A549 (cell line): ENCODE results near the gene SORCS2. TPM values are rescaled to one million over a fixed set of nuclear protein-coding genes. Genes with fewer than 3 reads are reported as not detected.

ENCODE experiments used
- ATAC-seq, 2 experiments: fragments of 200-7000 bp in 1 of 2; fragments of >200 bp in 1 of 2; cut with Nextera tagmentation in 1 of 2; cut with Tn5 transposase in 1 of 2; 3 replicates each; pipeline versions ENCODE4 v1.8.0 to v1.9.1; 2018 to 2020; ENCODE audit warnings: mild to moderate bottlenecking in 1 of 2, moderate library complexity in 1 of 2
- CTCF ChIA-PET: fragments of 300-600 bp; sonication (Branson Sonifier 250); formaldehyde crosslinking; extraction: SDS; loops from one replicate; lab custom pipeline; 2021; ENCODE audit warnings: antibody characterized with exemption, inconsistent platforms; lab: Yijun Ruan, JAX
- POLR2A ChIA-PET: fragments of 350-600 bp; formaldehyde crosslinking; extraction: SDS; loops from one replicate; lab custom pipeline; 2021; ENCODE audit warnings: antibody characterized with exemption, inconsistent platforms; lab: Yijun Ruan, JAX
- DNase-seq, 2 experiments: peaks; one replicate each; pipeline versions ENCODE4 v3.0.0 to v3.0.0-alpha.2; 2011 to 2016; ENCODE audit warnings: low read depth in 1 of 2, low spot score in 1 of 2
- FAIRE-seq: peaks from 2 replicates; lab custom pipeline; 2011; peaks lifted over from hg19 to GRCh38; lab: Jason Lieb, UNC
- H3K27ac ChIP-seq, 2 experiments: fragments of >200 bp; sonication (Bioruptor Twin); formaldehyde crosslinking; 3 replicates each; pipeline ENCODE4 v1.5.1; 2016 to 2017
- H3K4me1 ChIP-seq: fragments of >200 bp; sonication (Bioruptor Twin); formaldehyde crosslinking; 3 replicates; pipeline ENCODE4 v1.6.1; 2016
- H3K4me2 ChIP-seq: fragments of >200 bp; sonication (Bioruptor Twin); formaldehyde crosslinking; 3 replicates; pipeline ENCODE4 v1.6.1; 2016
- H3K4me3 ChIP-seq: fragments of >200 bp; sonication (Bioruptor Twin); formaldehyde crosslinking; 3 replicates; pipeline ENCODE4 v1.5.1; 2016
- H3K9me3 ChIP-seq: fragments of >200 bp; sonication (Bioruptor Twin); formaldehyde crosslinking; 3 replicates; pipeline ENCODE4 v1.6.1; 2016
- BHLHE40 ChIP-seq: IDR thresholded peaks from 2 replicates; pipeline ENCODE4 v1.6.1; 2012; ENCODE audit warnings: low read depth, low read length, inconsistent platforms
- CBX8 ChIP-seq: fragments of 200-600 bp; sonication (generic); IDR thresholded peaks from 2 replicates; pipeline ENCODE4 v1.6.1; 2016
- EHF ChIP-seq: fragments of 250-450 bp; sonication (Bioruptor Pico); IDR thresholded peaks from 2 replicates; pipeline ENCODE4 v1.5.0; 2020; ENCODE audit warnings: mild to moderate bottlenecking
- EHMT2 ChIP-seq: fragments of 200-600 bp; sonication (generic); IDR thresholded peaks from 2 replicates; pipeline ENCODE4 v1.6.1; 2016; ENCODE audit warnings: antibody characterized with exemption, low read depth, mild to moderate bottlenecking, moderate library complexity
- EP300 ChIP-seq, 2 experiments: fragments of >200 bp; sonication (Bioruptor Twin); formaldehyde crosslinking; IDR thresholded peaks; 2 replicates in 1 of 2; 3 replicates in 1 of 2; pipeline ENCODE4 v1.6.1; 2016 to 2017
- ESRRA ChIP-seq: fragments of 150-350 bp; IDR thresholded peaks from 2 replicates; pipeline ENCODE4 v1.6.1; 2014; ENCODE audit warnings: mild to moderate bottlenecking, low read length, borderline replicate concordance
- FOSB ChIP-seq: fragments of 250-450 bp; sonication (Bioruptor Pico); IDR thresholded peaks from 2 replicates; pipeline ENCODE4 v1.5.0; 2020; ENCODE audit warnings: mild to moderate bottlenecking, moderate library complexity
- FOSL2 ChIP-seq, 2 experiments: fragments of 450-650 bp in 1 of 2; fragments of >200 bp in 1 of 2; sonication (Bioruptor Twin) in 1 of 2; formaldehyde crosslinking; IDR thresholded peaks; 2 replicates each; pipeline versions ENCODE4 v1.5.0 to v1.6.1; 2016 to 2020; ENCODE audit warnings: mild to moderate bottlenecking in 1 of 2, moderate library complexity in 1 of 2
- GATA3 ChIP-seq: IDR thresholded peaks from 2 replicates; pipeline ENCODE4 v1.6.1; 2012; ENCODE audit warnings: borderline replicate concordance
- HDAC2 ChIP-seq: fragments of 200-600 bp; sonication (generic); IDR thresholded peaks from 2 replicates; pipeline ENCODE4 v1.6.1; 2016
- HEYL ChIP-seq: fragments of 250-450 bp; sonication (Bioruptor Pico); IDR thresholded peaks from 2 replicates; pipeline ENCODE4 v1.8.0; 2021; ENCODE audit warnings: mild to moderate bottlenecking, moderate library complexity
- HOXB5 ChIP-seq: fragments of 250-450 bp; sonication (Bioruptor Pico); IDR thresholded peaks from 2 replicates; pipeline ENCODE4 v1.5.0; 2020; ENCODE audit warnings: mild to moderate bottlenecking, moderate library complexity
- MAFK ChIP-seq: fragments of 450-650 bp; IDR thresholded peaks from 2 replicates; pipeline ENCODE4 v1.6.1; 2014; ENCODE audit not compliant: partially characterized antibody
- MAZ ChIP-seq: fragments of 150-350 bp; IDR thresholded peaks from 2 replicates; pipeline ENCODE4 v1.6.1; 2014; ENCODE audit warnings: antibody characterized with exemption, low read depth, low read length, borderline replicate concordance
- MYC ChIP-seq: IDR thresholded peaks from 2 replicates; pipeline ENCODE4 v1.6.1; 2012; ENCODE audit warnings: mild to moderate bottlenecking, inconsistent platforms, low read length, improper control_type of control experiment, borderline replicate concordance
- NFE2L2 ChIP-seq: fragments of 150-350 bp; conservative IDR thresholded peaks from 2 replicates; pipeline ENCODE4 v1.6.1; 2014; ENCODE audit warnings: low read length
- NR3C1 ChIP-seq: fragments of >200 bp; sonication (Bioruptor Twin); formaldehyde crosslinking; IDR thresholded peaks from 3 replicates; pipeline ENCODE4 v1.6.1; 2017
- RAD21 ChIP-seq, 2 experiments: fragments of >200 bp in 1 of 2; sonication (Bioruptor Twin) in 1 of 2; formaldehyde crosslinking in 1 of 2; IDR thresholded peaks in 1 of 2; conservative IDR thresholded peaks in 1 of 2; 2 replicates in 1 of 2; 3 replicates in 1 of 2; pipeline ENCODE4 v1.6.1; 2012 to 2018; ENCODE audit warnings: inconsistent platforms in 1 of 2
- RNF2 ChIP-seq: fragments of 200-600 bp; sonication (generic); IDR thresholded peaks from 2 replicates; pipeline ENCODE4 v1.6.1; 2016; ENCODE audit warnings: low read depth, mild to moderate bottlenecking, antibody characterized with exemption, moderate library complexity, borderline replicate concordance
- SMC3 ChIP-seq: fragments of >200 bp; sonication (Bioruptor Twin); formaldehyde crosslinking; IDR thresholded peaks from 3 replicates; pipeline ENCODE4 v1.6.1; 2018; ENCODE audit warnings: inconsistent platforms
- TP53 ChIP-seq: fragments of 250-450 bp; sonication (Bioruptor Pico); IDR thresholded peaks from 2 replicates; pipeline ENCODE4 v1.5.0; 2021; ENCODE audit warnings: mild to moderate bottlenecking, moderate library complexity
- ZC3H11A ChIP-seq: fragments of 450-650 bp; IDR thresholded peaks from 2 replicates; pipeline ENCODE4 v1.6.1; 2014; ENCODE audit warnings: antibody characterized with exemption, mild to moderate bottlenecking
- ZFP36 ChIP-seq: fragments of 450-650 bp; IDR thresholded peaks from 2 replicates; pipeline ENCODE4 v1.6.1; 2014; ENCODE audit warnings: borderline replicate concordance; ENCODE audit not compliant: partially characterized antibody
- WGBS: methylation state at CpG from one replicate; pipeline ENCODE4 v1.1.6; 2017; ENCODE audit errors: missing lambda C conversion rate; 5-methylcytosine and 5-hydroxymethylcytosine counted together
- polyA plus RNA-seq, 4 experiments: library from polyadenylated mRNA; depleted of rRNA in 3 of 4; stranded (reverse); fragments of >200 nt; fragmentation: RNase III in 1 of 4; extraction: RNeasy Plus Mini Kit Qiagen cat#74134 plus additional on column Dnase treatment in 1 of 4; gene quantifications; 2 replicates in 3 of 4; 3 replicates in 1 of 4; pipeline ENCODE4 v1.2.3, GENCODE V29; 2011 to 2017
- TF ChIP-seq, protein P1 (sequence below): fragments of 150-350 bp; IDR thresholded peaks from 2 replicates; pipeline ENCODE4 v1.6.1; 2014; ENCODE audit warnings: low read depth, mild to moderate bottlenecking, low read length
- TF ChIP-seq, protein P2 (sequence below): fragments of 450-650 bp; IDR thresholded peaks from 2 replicates; pipeline ENCODE4 v1.6.1; 2014; ENCODE audit warnings: antibody characterized with exemption
- TF ChIP-seq, protein P3 (sequence below): IDR thresholded peaks from 2 replicates; pipeline ENCODE4 v1.6.1; 2012
- TF ChIP-seq, protein P4 (sequence below): fragments of >200 bp; sonication (Bioruptor Twin); formaldehyde crosslinking; IDR thresholded peaks from 3 replicates; pipeline ENCODE4 v1.5.1; 2016
- TF ChIP-seq, protein P5 (sequence below): fragments of >200 bp; sonication (Bioruptor Twin); formaldehyde crosslinking; IDR thresholded peaks from 3 replicates; pipeline ENCODE4 v1.6.1; 2016

The SORCS2 gene
- polyA plus RNA-seq, 2 of the 4 experiments (the other 2 are of a cell fraction): 1.4 to 4.6 TPM

DNA sequence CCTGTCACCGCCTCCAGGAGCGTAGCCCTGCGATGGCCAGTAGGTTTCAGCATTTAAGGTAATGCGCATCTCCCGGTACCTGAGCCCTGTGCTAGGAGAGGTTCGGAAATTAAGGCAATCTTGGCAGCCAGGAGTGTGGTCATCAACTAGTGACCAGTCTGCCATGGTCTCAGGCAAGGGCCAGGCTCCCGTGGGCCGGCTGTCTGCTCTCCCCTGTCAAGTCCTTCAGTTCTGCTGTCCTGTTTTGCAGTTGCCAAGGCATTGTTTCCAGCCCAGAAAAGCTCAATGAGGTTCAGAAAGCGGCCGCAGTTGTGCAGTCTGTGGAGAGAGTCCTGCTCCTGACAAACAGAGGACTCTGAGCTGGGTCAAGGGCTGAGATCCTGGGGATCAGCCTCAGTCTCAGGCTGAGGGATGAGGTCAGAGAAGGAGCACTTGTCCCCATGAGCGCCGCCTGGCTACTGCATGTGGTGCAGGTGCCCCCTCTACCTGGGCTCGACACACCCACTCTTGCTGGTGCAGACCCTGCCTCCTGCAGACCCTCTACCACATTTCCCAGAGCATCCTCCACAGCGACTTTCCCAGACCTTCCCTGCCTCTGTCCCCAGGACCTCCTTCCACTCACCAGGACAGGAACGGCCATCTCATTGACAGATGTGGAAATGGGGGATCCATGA, 295.8 kb downstream of the SORCS2 start:
- DNase-seq: no peak
- TF ChIP-seq CBX8 (no peak), GATA3 (no peak), MAFK (no peak), RAD21 (conservative IDR thresholded peaks at IDR 0.05 in 1 of 2, IDR thresholded peaks at IDR 0.05 in 1 of 2) (no peak), EHF (CRISPR knock-in tag) (no peak), SMC3 (no peak), MAZ (no peak), BHLHE40 (no peak), HOXB5 (CRISPR knock-in tag) (no peak), NFE2L2 (no peak), ZC3H11A (no peak), ESRRA (no peak), MYC (no peak), ZFP36 (no peak), RNF2 (no peak)
- TF ChIP-seq, protein P1, sequence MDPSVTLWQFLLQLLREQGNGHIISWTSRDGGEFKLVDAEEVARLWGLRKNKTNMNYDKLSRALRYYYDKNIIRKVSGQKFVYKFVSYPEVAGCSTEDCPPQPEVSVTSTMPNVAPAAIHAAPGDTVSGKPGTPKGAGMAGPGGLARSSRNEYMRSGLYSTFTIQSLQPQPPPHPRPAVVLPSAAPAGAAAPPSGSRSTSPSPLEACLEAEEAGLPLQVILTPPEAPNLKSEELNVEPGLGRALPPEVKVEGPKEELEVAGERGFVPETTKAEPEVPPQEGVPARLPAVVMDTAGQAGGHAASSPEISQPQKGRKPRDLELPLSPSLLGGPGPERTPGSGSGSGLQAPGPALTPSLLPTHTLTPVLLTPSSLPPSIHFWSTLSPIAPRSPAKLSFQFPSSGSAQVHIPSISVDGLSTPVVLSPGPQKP: no peak
- TF ChIP-seq, protein P2, sequence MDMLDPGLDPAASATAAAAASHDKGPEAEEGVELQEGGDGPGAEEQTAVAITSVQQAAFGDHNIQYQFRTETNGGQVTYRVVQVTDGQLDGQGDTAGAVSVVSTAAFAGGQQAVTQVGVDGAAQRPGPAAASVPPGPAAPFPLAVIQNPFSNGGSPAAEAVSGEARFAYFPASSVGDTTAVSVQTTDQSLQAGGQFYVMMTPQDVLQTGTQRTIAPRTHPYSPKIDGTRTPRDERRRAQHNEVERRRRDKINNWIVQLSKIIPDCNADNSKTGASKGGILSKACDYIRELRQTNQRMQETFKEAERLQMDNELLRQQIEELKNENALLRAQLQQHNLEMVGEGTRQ: no peak
- TF ChIP-seq, protein P3, sequence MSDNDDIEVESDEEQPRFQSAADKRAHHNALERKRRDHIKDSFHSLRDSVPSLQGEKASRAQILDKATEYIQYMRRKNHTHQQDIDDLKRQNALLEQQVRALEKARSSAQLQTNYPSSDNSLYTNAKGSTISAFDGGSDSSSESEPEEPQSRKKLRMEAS: no peak
- 64% methylated on average over 9 of the region's 15 CpGs for WGBS
- no peak for ATAC-seq
- H3K27ac ChIP-seq: no peak overlapping the region
- no peaks in the 10 kb centered on the region for H3K4me1 ChIP-seq
- no peaks in the 10 kb centered on the region for H3K9me3 ChIP-seq
- CTCF ChIA-PET: no interaction called here
- H3K4me3 ChIP-seq: no peak overlapping the region
- no peak overlapping the region for H3K4me2 ChIP-seq
- POLR2A ChIA-PET: no interaction called here
- no peak for FAIRE-seq

DNA sequence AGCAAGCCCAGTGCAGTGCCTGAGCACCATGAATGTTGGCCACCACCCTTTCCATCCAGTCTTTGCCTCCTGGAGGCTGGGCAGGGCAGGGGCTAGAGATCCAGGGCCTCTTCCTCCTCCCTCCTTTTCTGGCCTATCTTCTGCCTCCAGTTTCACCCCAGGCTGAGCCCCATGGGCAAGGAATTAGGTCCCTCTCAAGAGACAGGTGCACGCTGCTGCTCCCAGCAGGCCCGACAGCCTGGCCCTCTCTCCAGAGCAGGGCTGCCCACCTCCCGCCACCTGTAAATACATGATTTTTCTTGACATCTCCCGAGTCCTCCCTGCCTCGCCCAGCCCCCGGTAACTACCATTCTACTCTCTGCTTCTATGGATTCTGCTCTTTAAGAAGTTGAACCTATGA, 299.6 kb downstream of the SORCS2 start:
- TF ChIP-seq ZC3H11A (no peak), NR3C1 (no peak), FOSB (CRISPR knock-in tag) (no peak), RNF2 (no peak), FOSL2 (IDR thresholded peaks at IDR 0.05) (no peak), FOSL2 (CRISPR knock-in tag; IDR thresholded peaks at IDR 0.05) (no peak), TP53 (no peak), HEYL (CRISPR knock-in tag) (no peak), HDAC2 (no peak), EHMT2 (no peak), CBX8 (no peak), EHF (CRISPR knock-in tag) (no peak), EP300 (IDR thresholded peaks at IDR 0.05) (no peak)
- TF ChIP-seq, protein P4, sequence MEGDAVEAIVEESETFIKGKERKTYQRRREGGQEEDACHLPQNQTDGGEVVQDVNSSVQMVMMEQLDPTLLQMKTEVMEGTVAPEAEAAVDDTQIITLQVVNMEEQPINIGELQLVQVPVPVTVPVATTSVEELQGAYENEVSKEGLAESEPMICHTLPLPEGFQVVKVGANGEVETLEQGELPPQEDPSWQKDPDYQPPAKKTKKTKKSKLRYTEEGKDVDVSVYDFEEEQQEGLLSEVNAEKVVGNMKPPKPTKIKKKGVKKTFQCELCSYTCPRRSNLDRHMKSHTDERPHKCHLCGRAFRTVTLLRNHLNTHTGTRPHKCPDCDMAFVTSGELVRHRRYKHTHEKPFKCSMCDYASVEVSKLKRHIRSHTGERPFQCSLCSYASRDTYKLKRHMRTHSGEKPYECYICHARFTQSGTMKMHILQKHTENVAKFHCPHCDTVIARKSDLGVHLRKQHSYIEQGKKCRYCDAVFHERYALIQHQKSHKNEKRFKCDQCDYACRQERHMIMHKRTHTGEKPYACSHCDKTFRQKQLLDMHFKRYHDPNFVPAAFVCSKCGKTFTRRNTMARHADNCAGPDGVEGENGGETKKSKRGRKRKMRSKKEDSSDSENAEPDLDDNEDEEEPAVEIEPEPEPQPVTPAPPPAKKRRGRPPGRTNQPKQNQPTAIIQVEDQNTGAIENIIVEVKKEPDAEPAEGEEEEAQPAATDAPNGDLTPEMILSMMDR: no peak
- TF ChIP-seq, protein P1: no peak
- TF ChIP-seq, protein P5, sequence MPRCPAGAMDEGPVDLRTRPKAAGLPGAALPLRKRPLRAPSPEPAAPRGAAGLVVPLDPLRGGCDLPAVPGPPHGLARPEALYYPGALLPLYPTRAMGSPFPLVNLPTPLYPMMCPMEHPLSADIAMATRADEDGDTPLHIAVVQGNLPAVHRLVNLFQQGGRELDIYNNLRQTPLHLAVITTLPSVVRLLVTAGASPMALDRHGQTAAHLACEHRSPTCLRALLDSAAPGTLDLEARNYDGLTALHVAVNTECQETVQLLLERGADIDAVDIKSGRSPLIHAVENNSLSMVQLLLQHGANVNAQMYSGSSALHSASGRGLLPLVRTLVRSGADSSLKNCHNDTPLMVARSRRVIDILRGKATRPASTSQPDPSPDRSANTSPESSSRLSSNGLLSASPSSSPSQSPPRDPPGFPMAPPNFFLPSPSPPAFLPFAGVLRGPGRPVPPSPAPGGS: no peak
- ChIA-PET CTCF (no interaction called here), POLR2A (no interaction called here)
- FAIRE-seq: no peak
- Histone ChIP-seq H3K9me3 (no peaks in the 10 kb centered on the region), H3K4me1 (no peaks in the 10 kb centered on the region), H3K4me3 (no peak overlapping the region), H3K27ac (no peak overlapping the region), H3K4me2 (no peak overlapping the region)
- ATAC-seq: no peak
- no peak for DNase-seq
- 76% methylated on average over 6 of the region's 6 CpGs for WGBS
